WERI-Rb-1 (cell line): ENCODE data around the gene ADORA2A.
A peak's percentile ranks its signal among the peaks of the same experiment; 100 is the strongest.

Experiments used
- DNase-seq: peaks from one replicate; pipeline ENCODE4 v3.0.0-alpha.2; 2020
- H3K27ac ChIP-seq: fragments of 250-450 bp; sonication (Bioruptor Pico); 2 replicates; pipeline ENCODE4 v1.5.1; 2020; ENCODE audit warnings: mild to moderate bottlenecking, moderate library complexity
- H3K27me3 ChIP-seq: fragments of 250-450 bp; sonication (Bioruptor Pico); 2 replicates; pipeline ENCODE4 v1.5.1; 2021; ENCODE audit warnings: mild to moderate bottlenecking, low read depth, moderate library complexity; ENCODE audit not compliant: insufficient read depth, severe bottlenecking
- H3K36me3 ChIP-seq: fragments of 250-450 bp; sonication (Bioruptor Pico); 2 replicates; pipeline ENCODE4 v1.5.1; 2020; ENCODE audit warnings: mild to moderate bottlenecking, moderate library complexity
- H3K4me3 ChIP-seq: 2 replicates; pipeline ENCODE4 v1.5.1; 2011; ENCODE audit warnings: low read depth, mild to moderate bottlenecking, control low read depth, low read length
- H3K9me3 ChIP-seq: fragments of 250-450 bp; sonication (Bioruptor Pico); 2 replicates; pipeline ENCODE4 v1.5.1; 2021; ENCODE audit warnings: mild to moderate bottlenecking, moderate library complexity; ENCODE audit not compliant: severe bottlenecking
- TF ChIP-seq, protein P1 (sequence below): IDR thresholded peaks from 2 replicates; pipeline ENCODE4 v1.5.1; 2011; ENCODE audit warnings: low read depth, mild to moderate bottlenecking, control low read depth, inconsistent platforms, low read length

ADORA2A gene

GRCh38 chr22:24441406-24442351 lies 14.3 kb downstream of the ADORA2A start:
- H3K27ac ChIP-seq = no peak overlapping the region
- no peaks in the 10 kb centered on the region for H3K27me3 ChIP-seq
- H3K36me3 ChIP-seq = no peaks in the 10 kb centered on the region
- DNase-seq = no peak
- H3K9me3 ChIP-seq = no peaks in the 10 kb centered on the region
- TF ChIP-seq, protein P1, sequence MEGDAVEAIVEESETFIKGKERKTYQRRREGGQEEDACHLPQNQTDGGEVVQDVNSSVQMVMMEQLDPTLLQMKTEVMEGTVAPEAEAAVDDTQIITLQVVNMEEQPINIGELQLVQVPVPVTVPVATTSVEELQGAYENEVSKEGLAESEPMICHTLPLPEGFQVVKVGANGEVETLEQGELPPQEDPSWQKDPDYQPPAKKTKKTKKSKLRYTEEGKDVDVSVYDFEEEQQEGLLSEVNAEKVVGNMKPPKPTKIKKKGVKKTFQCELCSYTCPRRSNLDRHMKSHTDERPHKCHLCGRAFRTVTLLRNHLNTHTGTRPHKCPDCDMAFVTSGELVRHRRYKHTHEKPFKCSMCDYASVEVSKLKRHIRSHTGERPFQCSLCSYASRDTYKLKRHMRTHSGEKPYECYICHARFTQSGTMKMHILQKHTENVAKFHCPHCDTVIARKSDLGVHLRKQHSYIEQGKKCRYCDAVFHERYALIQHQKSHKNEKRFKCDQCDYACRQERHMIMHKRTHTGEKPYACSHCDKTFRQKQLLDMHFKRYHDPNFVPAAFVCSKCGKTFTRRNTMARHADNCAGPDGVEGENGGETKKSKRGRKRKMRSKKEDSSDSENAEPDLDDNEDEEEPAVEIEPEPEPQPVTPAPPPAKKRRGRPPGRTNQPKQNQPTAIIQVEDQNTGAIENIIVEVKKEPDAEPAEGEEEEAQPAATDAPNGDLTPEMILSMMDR = no peak
- H3K4me3 ChIP-seq = no peak overlapping the region

DNA sequence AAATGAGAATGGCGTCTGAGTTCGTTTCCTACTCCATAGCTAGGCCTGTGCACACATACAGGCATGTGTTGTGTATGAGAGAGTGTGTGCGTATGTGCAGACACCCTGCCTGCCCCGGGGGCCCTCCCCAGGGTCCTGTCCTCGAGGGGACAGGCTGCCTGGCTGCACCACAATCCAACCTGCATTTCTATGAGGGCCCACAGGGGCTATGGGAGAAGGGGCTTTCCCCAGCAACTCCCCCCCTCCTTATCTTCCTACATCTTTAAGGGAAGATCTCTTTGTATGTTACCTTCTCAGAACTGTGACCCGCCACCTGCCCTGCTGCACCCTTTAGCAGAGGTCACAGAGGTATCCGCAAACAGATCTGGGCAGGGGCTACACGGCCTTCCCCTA lies 14.9 kb downstream of the ADORA2A start:
- H3K36me3 ChIP-seq = no peaks in the 10 kb centered on the region
- TF ChIP-seq, protein P1 = no peak

GRCh38 chr22:24443668-24444067 lies 16.3 kb downstream of the ADORA2A start:
- Histone ChIP-seq H3K9me3 (no peaks in the 10 kb centered on the region), H3K4me3 (no peak overlapping the region), H3K36me3 (no peaks in the 10 kb centered on the region), H3K27me3 (no peaks in the 10 kb centered on the region), H3K27ac (no peak overlapping the region; the same call in 1 of the 2 replicates)
- DNase-seq = no peak
- TF ChIP-seq, protein P1 = no peak

More for the DNA sequence above, 14.9 kb downstream of the ADORA2A start:
- no peak overlapping the region for H3K27ac ChIP-seq
- H3K9me3 ChIP-seq = no peaks in the 10 kb centered on the region
- no peaks in the 10 kb centered on the region for H3K27me3 ChIP-seq
- no peak overlapping the region for H3K4me3 ChIP-seq
- DNase-seq = no peak

DNA sequence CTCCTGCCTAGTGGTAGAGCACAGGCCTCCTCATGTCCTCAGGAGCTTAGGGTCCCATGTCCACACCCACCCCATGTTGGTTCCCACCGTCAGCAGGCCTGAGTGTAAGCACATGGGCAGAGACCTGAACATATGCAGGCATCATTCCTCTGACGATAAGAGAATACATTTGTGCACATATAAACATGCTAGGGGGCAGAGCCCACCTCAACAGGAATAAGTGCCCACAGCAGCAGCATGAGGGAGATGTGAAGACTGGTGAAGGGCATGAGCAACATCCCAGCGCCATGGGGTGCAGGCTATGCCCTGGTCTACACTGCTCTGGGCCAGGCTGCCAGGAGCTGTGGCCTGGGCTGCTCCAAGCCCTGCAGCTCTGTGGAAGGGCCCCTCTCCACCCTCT lies 16.9 kb downstream of the ADORA2A start:
- no peak for DNase-seq
- Histone ChIP-seq H3K9me3 (no peaks in the 10 kb centered on the region), H3K4me3 (no peak overlapping the region), H3K36me3 (no peaks in the 10 kb centered on the region), H3K27me3 (no peaks in the 10 kb centered on the region), H3K27ac (peak overlapping the region; percentile 90)
- TF ChIP-seq, protein P1 = no peak

GRCh38 chr22:24444729-24445466 lies 17.5 kb downstream of the ADORA2A start:
- H3K27ac ChIP-seq = peak overlapping the region; percentile 90
- H3K36me3 ChIP-seq = no peaks in the 10 kb centered on the region
- H3K9me3 ChIP-seq = no peaks in the 10 kb centered on the region
- peak overlapping the region; percentile 11 for H3K4me3 ChIP-seq
- DNase-seq = peak; percentile 78
- TF ChIP-seq, protein P1 = no peak
- no peaks in the 10 kb centered on the region for H3K27me3 ChIP-seq
